Measurements from ENCODE around the gene LGR5. TPM values are rescaled to one million over a fixed set of nuclear protein-coding genes. Genes with fewer than 3 reads are reported as not detected.
"Not testable (repeated sequence)": the region's sequence is repeated elsewhere in the genome, so short reads cannot be mapped to it uniquely, and the experiment has no call there.

Gene LGR5
- total RNA-seq, 1 experiment from 2014 or later, result 7.6 TPM

GRCh38 chr12:71546322-71546861 lies 106.8 kb downstream of the LGR5 start:
- DNase-seq (ENCODE audit: low spot score), result no peak

GRCh38 chr12:71548893-71549292 lies 109.3 kb downstream of the LGR5 start:
- no peak for DNase-seq (ENCODE audit: low spot score)

- peak; percentile 45 for DNase-seq (ENCODE audit: low spot score)
These were observed 111.9 kb downstream of the LGR5 start for GRCh38 chr12:71551529-71551928.

GRCh38 chr12:71552728-71553501 lies 113.3 kb downstream of the LGR5 start:
- no peak for DNase-seq (ENCODE audit: low spot score)

- DNase-seq (ENCODE audit: low spot score), result no peak
These were observed 115.6 kb downstream of the LGR5 start for GRCh38 chr12:71555191-71555590.

- DNase-seq (ENCODE audit: low spot score), result not testable (repeated sequence)
These were observed 116.2 kb downstream of the LGR5 start for GRCh38 chr12:71555789-71556188.

GRCh38 chr12:71556448-71556847 lies 116.8 kb downstream of the LGR5 start:
- no peak for DNase-seq (ENCODE audit: low spot score)

GRCh38 chr12:71556875-71557274 lies 117.3 kb downstream of the LGR5 start:
- DNase-seq (ENCODE audit: low spot score), result no peak

- DNase-seq (ENCODE audit: low spot score), result no peak
These were observed 118.8 kb downstream of the LGR5 start for GRCh38 chr12:71558445-71558844.

GRCh38 chr12:71562676-71563595 lies 123.3 kb downstream of the LGR5 start:
- no peak for DNase-seq (ENCODE audit: low spot score)

GRCh38 chr12:71565535-71565934 lies 125.9 kb downstream of the LGR5 start:
- no peak for DNase-seq (ENCODE audit: low spot score)

- no peak for DNase-seq (ENCODE audit: low spot score)
These were observed 127.1 kb downstream of the LGR5 start for GRCh38 chr12:71566655-71567054.

- no peak for DNase-seq (ENCODE audit: low spot score)
These were observed 127.9 kb downstream of the LGR5 start for GRCh38 chr12:71567537-71567936.

GRCh38 chr12:71569885-71570284 lies 130.3 kb downstream of the LGR5 start:
- not testable (repeated sequence) for DNase-seq (ENCODE audit: low spot score)

GRCh38 chr12:71576496-71576895 lies 136.9 kb downstream of the LGR5 start:
- DNase-seq (ENCODE audit: low spot score), result no peak

- no peak for DNase-seq (ENCODE audit: low spot score)
These were observed 139.2 kb downstream of the LGR5 start for GRCh38 chr12:71578694-71579258.

GRCh38 chr12:71581206-71581605 lies 141.6 kb downstream of the LGR5 start:
- DNase-seq (ENCODE audit: low spot score), result no peak

GRCh38 chr12:71582925-71583324 lies 143.3 kb downstream of the LGR5 start:
- no peak for DNase-seq (ENCODE audit: low spot score)

- no peak for DNase-seq (ENCODE audit: low spot score)
These were observed 144.8 kb downstream of the LGR5 start for GRCh38 chr12:71584356-71584755.

- DNase-seq (ENCODE audit: low spot score), result no peak
These were observed 145.6 kb downstream of the LGR5 start for GRCh38 chr12:71585218-71585617.

- DNase-seq (ENCODE audit: low spot score), result no peak
These were observed 147.4 kb downstream of the LGR5 start for GRCh38 chr12:71587012-71587411.

- no peak for DNase-seq (ENCODE audit: low spot score)
These were observed 149.9 kb downstream of the LGR5 start for GRCh38 chr12:71589478-71589881.

Measured in HT-29 (cell line).